ENCODE data around the gene SATL1. TPM values are rescaled to one million over a fixed set of nuclear protein-coding genes. Genes with fewer than 3 reads are reported as not detected.

SATL1 gene
- total and polyA plus RNA-seq, 4 donors, result 0.02 to 0.06 TPM; not detected in 2

DNA sequence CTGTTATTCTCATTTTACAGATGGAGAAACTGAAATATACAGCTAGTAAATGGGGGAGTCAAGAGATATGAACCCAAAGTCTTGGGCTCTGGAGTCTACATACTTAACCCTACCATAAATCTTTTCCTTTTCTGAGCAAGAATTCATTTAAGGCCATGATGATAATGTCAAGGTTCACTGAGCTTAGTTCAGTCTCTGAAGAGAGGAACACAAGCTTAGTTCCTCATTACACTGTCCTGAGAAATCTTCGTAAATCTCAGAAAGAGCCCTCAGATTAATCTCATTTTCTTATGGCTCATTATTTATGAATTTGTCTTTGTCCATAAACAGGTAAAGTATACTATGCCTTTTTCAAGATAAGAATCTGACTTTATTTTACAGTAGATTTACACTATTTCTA, 104.2 kb downstream of the SATL1 start:
- TF ChIP-seq, protein P1, sequence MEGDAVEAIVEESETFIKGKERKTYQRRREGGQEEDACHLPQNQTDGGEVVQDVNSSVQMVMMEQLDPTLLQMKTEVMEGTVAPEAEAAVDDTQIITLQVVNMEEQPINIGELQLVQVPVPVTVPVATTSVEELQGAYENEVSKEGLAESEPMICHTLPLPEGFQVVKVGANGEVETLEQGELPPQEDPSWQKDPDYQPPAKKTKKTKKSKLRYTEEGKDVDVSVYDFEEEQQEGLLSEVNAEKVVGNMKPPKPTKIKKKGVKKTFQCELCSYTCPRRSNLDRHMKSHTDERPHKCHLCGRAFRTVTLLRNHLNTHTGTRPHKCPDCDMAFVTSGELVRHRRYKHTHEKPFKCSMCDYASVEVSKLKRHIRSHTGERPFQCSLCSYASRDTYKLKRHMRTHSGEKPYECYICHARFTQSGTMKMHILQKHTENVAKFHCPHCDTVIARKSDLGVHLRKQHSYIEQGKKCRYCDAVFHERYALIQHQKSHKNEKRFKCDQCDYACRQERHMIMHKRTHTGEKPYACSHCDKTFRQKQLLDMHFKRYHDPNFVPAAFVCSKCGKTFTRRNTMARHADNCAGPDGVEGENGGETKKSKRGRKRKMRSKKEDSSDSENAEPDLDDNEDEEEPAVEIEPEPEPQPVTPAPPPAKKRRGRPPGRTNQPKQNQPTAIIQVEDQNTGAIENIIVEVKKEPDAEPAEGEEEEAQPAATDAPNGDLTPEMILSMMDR (IDR thresholded peaks at IDR 0.05; ENCODE audit: control extremely low read depth, extremely low read depth), result no peak
- WGBS, 2 donors, result 79 to 91% methylated on average over 1 of the region's 1 CpG
- DNase-seq, result no peak
- no peak overlapping the region for H3K27ac ChIP-seq (ENCODE audit: low read depth in 1 of 2, low read length in 1 of 2)
- no peaks in the 10 kb centered on the region for H3K36me3 ChIP-seq (ENCODE audit: control insufficient read depth in 4 of 4, insufficient read depth in 4 of 4, low read length in 4 of 4)
- no peaks in the 10 kb centered on the region for H3K4me1 ChIP-seq (ENCODE audit: control insufficient read depth in 5 of 5, insufficient read depth in 5 of 5, low read length in 5 of 5)
- no peak for ATAC-seq (ENCODE audit: insufficient read depth, low FRiP score)
- H3K9me3 ChIP-seq (ENCODE audit: control insufficient read depth in 4 of 4, insufficient read depth in 3 of 4, low read length in 3 of 4), result no peaks in the 10 kb centered on the region
- no peak overlapping the region for H3K4me3 ChIP-seq
- no peak overlapping the region for H3K9ac ChIP-seq (ENCODE audit: insufficient read depth in 1 of 2, low read length in 2 of 2)
- no peaks in the 10 kb centered on the region for H3K27me3 ChIP-seq (ENCODE audit: control insufficient read depth in 3 of 3, insufficient read depth in 3 of 3, low read length in 2 of 3)

DNA sequence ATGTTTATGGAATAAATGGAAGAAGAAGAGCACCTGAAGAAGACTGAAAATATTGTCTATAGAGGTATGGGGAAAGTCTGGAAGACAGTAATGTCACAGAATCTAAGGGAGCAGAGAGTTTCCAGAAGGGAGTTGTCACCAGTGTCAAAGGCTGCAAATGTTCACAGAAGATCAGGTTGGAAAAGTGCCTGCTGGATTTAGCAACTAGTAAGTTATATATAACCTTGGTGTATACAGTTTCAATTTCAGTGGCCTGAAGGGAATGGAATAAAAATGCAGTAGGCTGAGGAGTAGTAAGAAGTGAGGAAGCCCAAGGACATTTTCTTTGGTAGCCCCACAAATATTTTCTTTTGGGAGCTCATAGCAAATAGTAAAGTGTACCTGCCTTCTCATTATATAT, 107.2 kb downstream of the SATL1 start:
- TF ChIP-seq, protein P1 (IDR thresholded peaks at IDR 0.05; ENCODE audit: control extremely low read depth, extremely low read depth), result no peak
- H3K4me3 ChIP-seq, result no peak overlapping the region
- no peaks in the 10 kb centered on the region for H3K4me1 ChIP-seq (ENCODE audit: control insufficient read depth in 5 of 5, insufficient read depth in 5 of 5, low read length in 5 of 5)
- DNase-seq (no peak), ATAC-seq (ENCODE audit: insufficient read depth, low FRiP score) (no peak)
- H3K36me3 ChIP-seq (ENCODE audit: control insufficient read depth in 4 of 4, insufficient read depth in 4 of 4, low read length in 4 of 4), result no peaks in the 10 kb centered on the region
- H3K27ac ChIP-seq (ENCODE audit: low read depth in 1 of 2, low read length in 1 of 2), result no peak overlapping the region
- H3K9ac ChIP-seq (ENCODE audit: insufficient read depth in 1 of 2, low read length in 2 of 2), result no peak overlapping the region
- H3K9me3 ChIP-seq (ENCODE audit: control insufficient read depth in 4 of 4, insufficient read depth in 3 of 4, low read length in 3 of 4), result peaks cover 0 to 6% (median 0%) of the 10 kb centered on the region in 4 donors
- H3K27me3 ChIP-seq (ENCODE audit: control insufficient read depth in 3 of 3, insufficient read depth in 3 of 3, low read length in 2 of 3), result no peaks in the 10 kb centered on the region

DNA sequence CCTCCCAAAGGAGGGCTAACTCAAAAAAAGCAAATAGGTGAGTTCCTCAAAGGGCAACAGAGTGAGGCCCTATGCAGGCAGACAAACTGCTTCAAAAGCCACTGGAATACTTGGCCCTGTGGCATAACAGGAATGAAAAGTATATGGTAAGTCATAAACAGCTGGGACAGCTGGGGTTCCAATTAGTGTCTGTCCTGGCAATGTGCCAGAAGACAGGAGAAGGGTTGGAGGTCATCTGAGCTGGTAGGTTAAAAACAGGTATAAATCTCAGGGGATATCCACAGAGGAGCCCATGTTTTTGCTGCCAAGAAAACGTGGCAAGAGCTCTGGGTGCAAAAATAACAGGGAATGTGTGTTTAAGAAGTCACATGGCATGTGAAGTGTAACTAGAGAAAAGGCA, 128.3 kb downstream of the SATL1 start:
- 11 to 62% methylated on average over 1 of the region's 1 CpG for WGBS, 2 donors
- TF ChIP-seq, protein P1 (IDR thresholded peaks at IDR 0.05; ENCODE audit: control extremely low read depth, extremely low read depth), result no peak

DNA sequence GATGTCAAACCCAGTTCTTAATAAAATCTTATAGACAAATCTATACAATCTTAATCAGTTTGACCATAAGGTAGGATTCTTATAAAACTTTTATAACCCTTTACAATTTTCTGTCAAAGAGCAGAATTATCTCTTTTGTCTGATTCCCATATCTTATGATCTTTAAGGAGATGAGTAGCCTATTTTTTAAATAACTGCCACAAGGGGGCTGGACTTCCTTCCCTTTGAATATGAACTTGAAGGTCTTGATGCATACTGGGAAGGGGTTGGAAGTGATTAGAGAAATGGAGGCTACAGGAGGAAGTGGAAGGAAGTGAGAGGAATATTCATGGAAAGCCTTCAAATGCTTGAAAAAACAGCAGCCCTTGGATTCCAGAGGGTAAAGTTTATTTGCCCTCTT, 128.8 kb downstream of the SATL1 start:
- DNase-seq, result no peak
- TF ChIP-seq, protein P1 (IDR thresholded peaks at IDR 0.05; ENCODE audit: control extremely low read depth, extremely low read depth), result no peak
- H3K9ac ChIP-seq (ENCODE audit: insufficient read depth in 1 of 2, low read length in 2 of 2), result no peak overlapping the region
- no peaks in the 10 kb centered on the region for H3K4me1 ChIP-seq (ENCODE audit: control insufficient read depth in 5 of 5, insufficient read depth in 5 of 5, low read length in 5 of 5)
- H3K27me3 ChIP-seq (ENCODE audit: control insufficient read depth in 3 of 3, insufficient read depth in 3 of 3, low read length in 2 of 3), result peaks cover 0 to 4% (median 0%) of the 10 kb centered on the region in 3 donors
- H3K36me3 ChIP-seq (ENCODE audit: control insufficient read depth in 4 of 4, insufficient read depth in 4 of 4, low read length in 4 of 4), result no peaks in the 10 kb centered on the region
- no peaks in the 10 kb centered on the region for H3K9me3 ChIP-seq (ENCODE audit: control insufficient read depth in 4 of 4, insufficient read depth in 3 of 4, low read length in 3 of 4)
- H3K27ac ChIP-seq (ENCODE audit: low read depth in 1 of 2, low read length in 1 of 2), result no peak overlapping the region
- ATAC-seq (ENCODE audit: insufficient read depth, low FRiP score), result no peak
- H3K4me3 ChIP-seq, result no peak overlapping the region

More for the DNA sequence above, 128.3 kb downstream of the SATL1 start:
- peaks cover 0 to 4% (median 0%) of the 10 kb centered on the region in 3 donors for H3K27me3 ChIP-seq (ENCODE audit: control insufficient read depth in 3 of 3, insufficient read depth in 3 of 3, low read length in 2 of 3)
- no peak for DNase-seq
- no peak overlapping the region for H3K9ac ChIP-seq (ENCODE audit: insufficient read depth in 1 of 2, low read length in 2 of 2)
- H3K9me3 ChIP-seq (ENCODE audit: control insufficient read depth in 4 of 4, insufficient read depth in 3 of 4, low read length in 3 of 4), result no peaks in the 10 kb centered on the region
- H3K4me1 ChIP-seq (ENCODE audit: control insufficient read depth in 5 of 5, insufficient read depth in 5 of 5, low read length in 5 of 5), result no peaks in the 10 kb centered on the region
- H3K27ac ChIP-seq (ENCODE audit: low read depth in 1 of 2, low read length in 1 of 2), result no peak overlapping the region
- H3K4me3 ChIP-seq, result no peak overlapping the region
- ATAC-seq (ENCODE audit: insufficient read depth, low FRiP score), result no peak
- H3K36me3 ChIP-seq (ENCODE audit: control insufficient read depth in 4 of 4, insufficient read depth in 4 of 4, low read length in 4 of 4), result no peaks in the 10 kb centered on the region

Data from lung (tissue), 12 donors.